Lung (tissue), 12 donors: ENCODE data around the gene CCPG1. TPM values are rescaled to one million over a fixed set of nuclear protein-coding genes. Genes with fewer than 3 reads are reported as not detected.

Source experiments
- ATAC-seq: fragments of 200-7000 bp; cut with Tn5 transposase; one replicate; pipeline ENCODE4 v1.9.1; 2020; ENCODE audit warnings: moderate number of reproducible peaks; ENCODE audit not compliant: insufficient read depth, low FRiP score
- DNase-seq, 3 donors: peaks; one replicate each; pipeline ENCODE4 v3.0.0-alpha.2; 2013 to 2017
- H3K27ac ChIP-seq, 2 donors: one replicate each; pipeline ENCODE4 v1.5.1; 2013; ENCODE audit warnings: mild to moderate bottlenecking in 2 of 2, moderate library complexity in 2 of 2, control low read depth in 1 of 2, inconsistent platforms in 1 of 2, low read depth in 1 of 2, low read length in 1 of 2
- H3K27me3 ChIP-seq, 3 donors: one replicate each; pipeline ENCODE4 v1.5.1; 2013; ENCODE audit warnings: low read length in 2 of 3; ENCODE audit not compliant: control insufficient read depth in 3 of 3, insufficient read depth in 3 of 3
- H3K36me3 ChIP-seq, 4 donors: one replicate each; pipeline ENCODE4 v1.5.1; 2013; ENCODE audit warnings: low read length in 4 of 4, mild to moderate bottlenecking in 1 of 4, moderate library complexity in 1 of 4; ENCODE audit not compliant: control insufficient read depth in 4 of 4, insufficient read depth in 4 of 4
- H3K4me1 ChIP-seq, 5 donors: one replicate each; pipeline ENCODE4 v1.5.1; 2013; ENCODE audit warnings: low read length in 5 of 5, mild to moderate bottlenecking in 2 of 5, moderate library complexity in 1 of 5; ENCODE audit not compliant: control insufficient read depth in 5 of 5, insufficient read depth in 5 of 5
- H3K4me3 ChIP-seq: one replicate; pipeline ENCODE4 v1.5.1; 2013; ENCODE audit warnings: mild to moderate bottlenecking, control low read depth, moderate library complexity
- H3K9ac ChIP-seq, 2 donors: one replicate each; pipeline ENCODE4 v1.5.1; 2013; ENCODE audit warnings: low read length in 2 of 2, control low read depth in 1 of 2; ENCODE audit not compliant: insufficient read depth in 1 of 2
- H3K9me3 ChIP-seq, 4 donors: one replicate each; pipeline ENCODE4 v1.5.1; 2013; ENCODE audit warnings: low read length in 3 of 4, mild to moderate bottlenecking in 1 of 4, moderate library complexity in 1 of 4; ENCODE audit not compliant: control insufficient read depth in 4 of 4, insufficient read depth in 3 of 4
- WGBS, 2 donors: extraction: QIAGEN DNeasy Blood & Tissue Kit; methylation state at CpG; one replicate each; pipeline ENCODE4 v1.1.7; 2013; 5-methylcytosine and 5-hydroxymethylcytosine counted together
- polyA plus RNA-seq, 2 donors: library from polyadenylated mRNA; stranded (reverse); fragments of 200-250 nt; gene quantifications; one replicate each; pipeline ENCODE4 v1.2.1, GENCODE V29; 2013
- total RNA-seq, 2 donors: library from RNA; depleted of rRNA in 1 of 2; stranded (reverse); fragments of >200 nt in 1 of 2; gene quantifications; one replicate each; pipeline ENCODE4 v1.2.1, GENCODE V29; 2014 to 2021
- TF ChIP-seq, protein P1 (sequence below): IDR thresholded peaks from 2 replicates; pipeline ENCODE4 v1.5.1; 2012; ENCODE audit warnings: mild to moderate bottlenecking; ENCODE audit errors: control extremely low read depth, extremely low read depth
- donor health status: control.
- donor health status: control.
- donor health status: Bipolar disorder and iron deficiency.
- donor health status: healthy.
- donor health status: DM: yes; HTN: yes; CAD: no.

Gene CCPG1
- total and polyA plus RNA-seq, 4 donors, result 24.0 to 75.0 (median 53.8) TPM

DNA sequence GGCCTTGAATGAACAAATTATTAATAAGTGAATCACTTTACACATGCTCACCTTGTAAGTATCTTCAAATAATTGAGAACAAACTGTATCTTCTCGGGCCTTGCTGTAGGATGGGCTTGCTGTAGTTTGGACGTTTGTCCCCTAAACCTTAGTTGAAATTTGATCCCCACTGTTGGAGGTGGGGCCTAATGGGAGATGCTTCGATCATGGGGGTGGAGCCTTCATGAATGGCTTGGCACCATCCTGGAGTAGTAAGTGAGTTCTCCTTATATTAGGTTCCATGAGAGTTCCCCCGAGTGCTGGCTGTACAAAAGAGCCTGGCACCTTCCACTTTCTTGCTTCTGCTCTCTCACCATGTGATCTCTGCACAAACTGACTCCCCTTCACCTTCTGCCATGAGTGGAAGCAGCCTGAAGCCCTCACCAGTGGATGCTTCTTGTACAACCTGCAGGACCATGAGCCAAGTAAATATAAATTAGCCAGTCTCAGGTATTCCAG is 59.8 kb downstream of the CCPG1 start:
- no peak for DNase-seq
- Histone ChIP-seq H3K9me3 (no peaks in the 10 kb centered on the region), H3K4me3 (no peak overlapping the region), H3K9ac (no peak overlapping the region), H3K27ac (no peak overlapping the region), H3K36me3 (peaks cover 0 to 5% (median 3%) of the 10 kb centered on the region in 4 donors), H3K27me3 (no peaks in the 10 kb centered on the region), H3K4me1 (no peaks in the 10 kb centered on the region)
- WGBS, 2 donors, result 82 to 83% methylated on average over 4 of the region's 4 CpGs
- TF ChIP-seq, protein P1, sequence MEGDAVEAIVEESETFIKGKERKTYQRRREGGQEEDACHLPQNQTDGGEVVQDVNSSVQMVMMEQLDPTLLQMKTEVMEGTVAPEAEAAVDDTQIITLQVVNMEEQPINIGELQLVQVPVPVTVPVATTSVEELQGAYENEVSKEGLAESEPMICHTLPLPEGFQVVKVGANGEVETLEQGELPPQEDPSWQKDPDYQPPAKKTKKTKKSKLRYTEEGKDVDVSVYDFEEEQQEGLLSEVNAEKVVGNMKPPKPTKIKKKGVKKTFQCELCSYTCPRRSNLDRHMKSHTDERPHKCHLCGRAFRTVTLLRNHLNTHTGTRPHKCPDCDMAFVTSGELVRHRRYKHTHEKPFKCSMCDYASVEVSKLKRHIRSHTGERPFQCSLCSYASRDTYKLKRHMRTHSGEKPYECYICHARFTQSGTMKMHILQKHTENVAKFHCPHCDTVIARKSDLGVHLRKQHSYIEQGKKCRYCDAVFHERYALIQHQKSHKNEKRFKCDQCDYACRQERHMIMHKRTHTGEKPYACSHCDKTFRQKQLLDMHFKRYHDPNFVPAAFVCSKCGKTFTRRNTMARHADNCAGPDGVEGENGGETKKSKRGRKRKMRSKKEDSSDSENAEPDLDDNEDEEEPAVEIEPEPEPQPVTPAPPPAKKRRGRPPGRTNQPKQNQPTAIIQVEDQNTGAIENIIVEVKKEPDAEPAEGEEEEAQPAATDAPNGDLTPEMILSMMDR, result no peak
- no peak for ATAC-seq

DNA sequence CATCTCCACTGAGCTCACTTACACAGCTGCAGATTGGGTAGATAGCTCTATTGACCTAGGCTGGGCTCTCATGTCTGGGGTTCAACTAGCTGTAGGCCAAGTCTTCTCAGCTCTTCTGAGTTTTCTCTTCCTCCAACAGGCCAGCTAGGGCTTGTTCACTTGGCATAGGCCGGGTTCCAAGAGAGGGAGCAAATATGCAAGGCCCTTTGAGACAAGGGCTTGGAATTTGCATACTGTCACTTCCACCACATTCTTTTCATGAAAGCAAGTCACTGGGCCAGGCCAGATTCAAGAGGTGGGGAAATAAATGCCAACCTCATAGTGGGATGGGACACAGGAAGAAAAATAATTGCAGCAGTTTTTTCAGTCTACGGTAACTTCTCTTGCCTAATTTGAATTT is 64.0 kb downstream of the CCPG1 start:
- no peaks in the 10 kb centered on the region for H3K9me3 ChIP-seq
- H3K36me3 ChIP-seq, result peaks cover 2 to 5% (median 3%) of the 10 kb centered on the region in 4 donors
- H3K9ac ChIP-seq, result no peak overlapping the region
- peak overlapping the region in 1 of 2 donors; percentile 68 for H3K27ac ChIP-seq
- WGBS, 2 donors, result 54 to 60% methylated on average over 2 of the region's 2 CpGs
- H3K27me3 ChIP-seq, result no peaks in the 10 kb centered on the region
- H3K4me1 ChIP-seq, result no peaks in the 10 kb centered on the region
- ATAC-seq, result peak; percentile 69
- H3K4me3 ChIP-seq, result no peak overlapping the region
- DNase-seq, result peak; percentile 28 to 58 (median 35)
- TF ChIP-seq, protein P1, result no peak

DNA sequence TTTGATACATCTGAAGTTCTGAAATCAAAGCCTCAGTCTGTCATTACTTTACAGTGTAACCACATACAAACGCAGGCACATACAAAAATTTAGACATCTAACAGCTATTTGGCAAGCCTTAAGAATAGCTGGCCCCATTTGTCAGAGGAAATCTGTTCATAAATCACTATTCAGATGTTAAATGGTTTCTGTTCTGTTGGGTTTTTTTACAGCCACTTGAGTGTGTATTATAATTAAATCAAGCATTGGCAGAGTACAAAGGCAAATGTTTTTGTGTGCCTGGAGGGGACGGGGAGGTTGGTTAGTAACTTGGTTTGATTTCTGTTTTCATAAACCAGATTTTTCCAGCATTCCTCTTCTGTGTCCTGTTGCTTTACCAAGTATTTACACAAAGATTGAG is 65.0 kb downstream of the CCPG1 start:
- peaks cover 2 to 6% (median 4%) of the 10 kb centered on the region in 4 donors for H3K36me3 ChIP-seq
- ATAC-seq (no peak), DNase-seq (no peak)
- H3K9me3 ChIP-seq, result no peaks in the 10 kb centered on the region
- no peak overlapping the region for H3K4me3 ChIP-seq
- TF ChIP-seq, protein P1, result no peak
- H3K27ac ChIP-seq, result no peak overlapping the region
- no peak overlapping the region for H3K9ac ChIP-seq
- H3K27me3 ChIP-seq, result no peaks in the 10 kb centered on the region
- WGBS, 2 donors, result 44 to 58% methylated on average over 2 of the region's 2 CpGs
- no peaks in the 10 kb centered on the region for H3K4me1 ChIP-seq

DNA sequence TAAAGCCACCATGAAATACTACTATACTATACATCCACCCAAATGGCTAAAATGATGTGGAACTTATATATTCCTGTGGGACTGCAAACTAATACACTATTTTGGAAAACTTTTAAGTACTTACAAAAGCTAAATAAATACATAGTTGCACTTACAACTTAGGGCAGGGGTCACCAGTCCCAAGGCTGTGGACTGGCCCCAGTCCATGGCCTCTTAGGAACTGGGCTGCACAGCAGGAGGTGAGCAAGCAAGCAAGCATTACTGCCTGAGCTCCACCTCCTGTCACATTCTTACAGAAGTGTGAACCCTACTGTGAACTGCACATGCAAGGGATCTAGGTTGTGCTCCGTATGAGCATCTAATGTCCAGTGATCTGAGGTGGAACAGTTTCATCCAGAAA is 71.0 kb downstream of the CCPG1 start:
- H3K4me1 ChIP-seq, result no peaks in the 10 kb centered on the region
- H3K36me3 ChIP-seq, result peaks cover 5 to 16% (median 9%) of the 10 kb centered on the region in 4 donors
- TF ChIP-seq, protein P1, result no peak
- ATAC-seq, result no peak
- no peak overlapping the region for H3K27ac ChIP-seq
- no peaks in the 10 kb centered on the region for H3K27me3 ChIP-seq
- no peak overlapping the region for H3K9ac ChIP-seq
- DNase-seq, result no peak
- no peak overlapping the region for H3K4me3 ChIP-seq
- no peaks in the 10 kb centered on the region for H3K9me3 ChIP-seq
- whole genome bisulfite sequencing, 2 donors, result 88 to 89% methylated on average over 1 of the region's 1 CpG
